GM18519 (cell line): ENCODE results near the gene CD59.
"Not testable (repeated sequence)": the region's sequence is repeated elsewhere in the genome, so short reads cannot be mapped to it uniquely, and the experiment has no call there.

Experiments
- ATAC-seq: cut with Tn5 transposase; IDR thresholded peaks from one replicate; pipeline ENCODE4 v1.9.1; 2021; ENCODE audit warnings: mild to moderate bottlenecking, moderate library complexity; ENCODE audit not compliant: unreplicated experiment, low FRiP score

CD59 gene

DNA sequence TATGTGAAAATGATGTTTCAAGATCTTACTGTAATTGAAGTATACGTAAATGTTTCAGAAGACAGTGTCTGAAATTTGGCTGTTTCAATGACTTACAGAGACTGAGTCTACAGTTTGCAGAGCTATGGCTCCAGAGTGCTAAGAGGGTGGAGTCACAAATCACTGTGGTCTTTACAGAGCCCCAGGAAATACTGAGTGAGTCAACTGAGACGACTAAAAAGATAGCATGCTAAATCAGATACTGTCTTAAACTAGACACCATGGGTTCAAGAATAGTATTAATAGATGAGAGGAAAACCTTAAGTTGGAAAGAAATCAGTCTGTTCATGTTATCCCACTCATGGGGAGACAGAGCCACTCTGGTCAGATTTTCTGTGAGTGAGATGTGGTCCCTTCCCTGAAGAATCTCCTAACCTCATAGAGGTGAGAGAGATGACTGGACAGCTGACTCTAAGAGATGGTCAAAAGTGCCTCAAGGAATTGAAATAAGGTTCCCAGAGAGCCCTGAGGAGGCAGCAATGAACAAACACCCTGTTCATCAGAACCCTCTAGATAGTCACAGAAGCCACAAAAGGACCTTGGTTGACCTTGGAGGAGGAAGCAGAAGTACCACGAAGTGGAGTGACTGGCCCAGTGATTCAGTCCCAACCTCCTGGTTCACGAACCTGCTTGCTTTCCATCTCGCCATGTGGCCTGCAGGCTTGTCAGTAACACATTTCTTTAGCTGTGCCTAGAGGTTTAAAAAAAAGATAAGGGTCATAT, 65.8 kb downstream of the CD59 start:
- ATAC-seq = no peak

GRCh38 chr11:33669598-33670249, 66.5 kb downstream of the CD59 start:
- ATAC-seq = no peak

DNA sequence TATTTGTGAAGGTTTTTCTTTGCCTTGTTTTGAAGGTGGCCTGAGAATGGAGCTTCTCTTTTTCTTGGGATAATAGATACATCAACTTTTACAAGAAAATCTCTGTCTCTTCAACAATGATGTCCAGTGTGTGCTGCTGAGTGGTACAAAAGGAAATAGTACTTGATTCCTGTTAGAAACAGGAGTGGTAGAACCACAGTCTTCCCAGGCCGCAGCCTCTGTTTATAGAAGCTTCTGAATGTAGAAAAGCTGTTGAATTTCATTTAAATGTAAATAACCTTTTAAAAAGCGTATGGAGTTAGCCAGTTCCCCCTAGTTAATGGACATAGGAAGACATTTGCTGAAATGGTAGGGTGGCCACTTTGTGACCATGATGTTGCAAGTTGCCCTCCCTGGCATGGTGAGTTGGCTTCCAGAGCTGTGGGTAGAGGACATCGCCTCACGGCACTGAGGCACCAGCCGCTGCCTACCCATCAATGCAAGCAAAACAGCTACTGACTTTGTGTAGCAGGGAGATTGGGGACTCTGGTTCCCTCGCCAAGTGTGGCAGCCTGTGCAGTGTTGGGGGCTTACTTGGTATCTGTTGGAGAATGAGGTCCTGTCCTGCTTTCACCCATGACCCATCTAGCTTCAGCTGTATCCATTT, 67.1 kb downstream of the CD59 start:
- no peak for ATAC-seq

DNA sequence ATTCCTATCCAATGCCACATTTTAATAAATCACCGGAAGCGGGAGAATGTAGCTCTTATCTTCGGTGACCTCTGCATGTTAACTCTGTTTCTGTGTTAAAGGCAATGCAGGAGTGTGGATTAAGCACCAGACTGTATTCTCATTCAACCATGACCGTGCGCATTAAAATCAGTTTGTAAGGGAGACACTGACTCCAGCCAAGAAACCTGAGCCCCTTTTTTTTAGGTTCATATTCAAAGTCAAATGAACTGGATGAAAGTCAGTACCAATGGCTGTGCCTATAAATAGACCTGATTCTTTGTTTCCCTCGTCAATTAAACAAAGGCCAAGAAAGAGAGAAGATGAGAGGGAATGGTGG, 67.8 kb downstream of the CD59 start:
- ATAC-seq = no peak

- ATAC-seq = no peak
These were observed 68.3 kb downstream of the CD59 start for GRCh38 chr11:33667819-33668467.

DNA sequence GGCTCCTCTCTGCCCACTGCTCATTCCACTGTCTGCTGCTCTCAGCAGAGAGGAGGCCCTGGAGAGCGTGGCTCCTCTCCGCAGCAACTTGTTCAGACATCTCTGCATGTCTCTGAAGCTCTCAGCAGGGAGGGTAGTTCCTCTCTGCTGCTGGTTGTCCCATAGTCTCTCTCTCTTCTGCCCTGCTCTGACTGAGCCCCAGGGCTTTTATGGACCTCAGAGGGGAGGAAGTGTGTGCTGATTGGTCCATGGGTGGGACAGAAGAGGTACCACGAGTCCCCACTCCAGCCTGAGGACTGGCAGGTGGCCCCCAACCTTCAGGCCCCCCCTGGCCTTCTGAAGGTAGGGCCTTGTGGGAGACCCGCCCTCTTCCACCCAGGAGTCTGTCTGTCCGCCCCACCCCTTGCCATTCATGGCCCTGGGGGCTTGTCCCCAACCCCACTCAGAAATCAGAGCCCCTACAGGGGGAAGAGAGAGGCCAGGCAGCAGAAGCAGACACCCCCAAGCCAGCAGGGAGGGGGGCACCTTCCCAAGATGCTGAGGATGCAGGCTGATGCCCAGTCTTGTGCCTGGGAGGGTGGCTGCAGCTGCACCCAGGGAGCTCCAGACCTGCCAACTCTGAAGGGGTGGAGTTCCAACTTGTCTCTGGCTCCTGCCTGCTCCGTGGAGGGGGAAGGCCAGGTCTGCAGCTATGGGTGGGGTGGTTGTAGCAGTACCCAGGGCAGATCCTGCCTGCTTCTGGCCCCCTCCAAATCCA, 70.7 kb downstream of the CD59 start:
- ATAC-seq = no peak

GRCh38 chr11:33664827-33665226, 71.4 kb downstream of the CD59 start:
- no peak for ATAC-seq

DNA sequence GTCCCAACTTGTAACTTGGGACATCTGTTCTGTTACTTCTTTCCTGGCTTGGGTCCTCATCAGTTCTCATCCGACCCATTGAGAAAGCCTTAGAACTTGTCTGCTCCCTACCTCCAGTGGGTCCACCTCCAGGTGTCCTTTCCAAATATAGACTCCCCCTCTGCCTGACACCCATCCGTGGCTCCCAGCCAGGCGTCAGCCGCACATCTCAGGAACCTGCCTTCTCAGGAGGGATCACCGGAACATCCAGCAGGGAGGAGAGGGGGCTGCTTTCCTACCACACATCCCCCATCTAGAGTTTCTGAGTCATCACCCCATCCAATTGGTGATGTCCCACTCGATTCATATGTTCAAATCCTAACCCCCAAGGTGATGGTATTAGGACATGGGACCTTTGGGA, 72.1 kb downstream of the CD59 start:
- no peak for ATAC-seq

- no peak for ATAC-seq
These were observed 73.1 kb downstream of the CD59 start for GRCh38 chr11:33663121-33663520.

DNA sequence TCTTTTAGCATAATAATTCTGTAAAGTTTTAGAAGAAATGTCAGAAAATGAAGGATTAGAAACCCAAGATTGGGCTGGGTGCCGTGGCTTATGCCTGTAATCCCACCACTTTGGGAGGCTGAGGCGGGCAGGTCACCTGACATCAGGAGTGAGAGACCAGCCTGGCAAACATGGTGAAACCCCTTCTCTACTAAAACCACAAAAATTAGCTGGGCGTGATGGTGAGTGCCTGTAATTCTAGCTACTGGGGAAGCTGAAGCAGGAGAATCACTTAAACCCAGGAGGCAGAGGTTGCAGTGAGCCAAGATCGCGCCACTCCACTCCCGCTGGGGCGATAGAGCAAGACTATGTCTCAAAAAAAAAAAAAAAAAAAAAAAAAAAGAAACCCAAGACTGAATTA, 74.7 kb downstream of the CD59 start:
- not testable (repeated sequence) for ATAC-seq

DNA sequence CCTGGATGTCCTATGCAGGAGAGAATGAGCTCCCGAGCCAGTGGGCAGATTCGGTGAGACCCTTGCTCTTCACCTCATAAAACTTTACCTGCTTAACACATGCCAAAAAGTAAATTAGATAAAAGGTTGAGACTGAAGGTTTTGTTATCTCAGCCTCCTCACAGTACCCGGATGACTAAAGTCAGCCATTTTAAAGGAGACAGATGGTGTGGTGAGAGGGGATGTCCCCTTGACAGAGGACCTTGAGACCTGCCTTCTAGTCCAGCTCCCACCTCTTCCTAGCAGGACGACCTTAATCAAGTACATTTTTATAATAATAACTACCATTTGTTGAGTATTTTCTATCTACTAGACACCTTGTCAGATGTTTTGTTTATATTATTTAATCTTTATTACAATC, 75.3 kb downstream of the CD59 start:
- no peak for ATAC-seq

GRCh38 chr11:33659370-33660139, 76.7 kb downstream of the CD59 start:
- no peak for ATAC-seq

DNA sequence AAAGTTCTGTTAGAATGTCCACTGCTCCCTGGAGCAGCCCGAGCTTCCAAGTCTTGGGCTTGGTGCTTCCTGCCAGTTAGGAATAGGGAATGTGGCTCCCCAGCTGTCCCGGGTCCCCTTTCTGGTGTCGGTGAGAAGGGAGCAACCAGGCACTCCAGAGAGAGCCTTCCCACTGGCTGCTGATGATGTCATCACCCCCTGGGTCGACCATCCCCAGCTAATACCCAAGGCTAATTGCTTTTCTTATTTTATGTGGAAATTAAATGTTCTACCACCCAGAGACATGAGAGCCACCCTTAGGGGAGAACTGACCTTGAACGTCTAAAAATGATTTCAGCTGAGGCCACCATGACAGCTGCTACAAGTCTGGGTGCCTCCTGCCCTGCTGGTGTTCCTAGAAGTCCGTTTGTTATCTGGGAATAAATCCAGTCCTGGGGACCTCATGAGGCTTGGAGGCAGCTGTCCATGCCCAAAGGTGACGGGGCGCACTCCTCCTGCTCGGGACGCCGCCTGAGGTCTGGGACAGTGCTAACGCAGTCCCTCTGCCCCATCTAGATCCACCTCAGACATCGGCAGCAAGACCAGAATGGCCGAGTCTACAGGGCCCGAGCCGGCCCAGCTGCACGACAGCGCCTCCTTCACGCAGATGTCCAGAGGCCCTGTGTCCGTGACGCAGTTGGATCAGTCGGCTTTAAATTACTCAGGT, 77.9 kb downstream of the CD59 start:
- ATAC-seq = no peak

- no peak for ATAC-seq
These were observed 78.5 kb downstream of the CD59 start for GRCh38 chr11:33657757-33658156.

GRCh38 chr11:33656768-33657167, 79.5 kb downstream of the CD59 start:
- ATAC-seq = no peak

- no peak for ATAC-seq
These were observed 80.2 kb downstream of the CD59 start for GRCh38 chr11:33655842-33656600.

- ATAC-seq = no peak
These were observed 81.6 kb downstream of the CD59 start for GRCh38 chr11:33654594-33654993.
